ENCODE measurements around the gene RASAL2.

Gene RASAL2

DNA sequence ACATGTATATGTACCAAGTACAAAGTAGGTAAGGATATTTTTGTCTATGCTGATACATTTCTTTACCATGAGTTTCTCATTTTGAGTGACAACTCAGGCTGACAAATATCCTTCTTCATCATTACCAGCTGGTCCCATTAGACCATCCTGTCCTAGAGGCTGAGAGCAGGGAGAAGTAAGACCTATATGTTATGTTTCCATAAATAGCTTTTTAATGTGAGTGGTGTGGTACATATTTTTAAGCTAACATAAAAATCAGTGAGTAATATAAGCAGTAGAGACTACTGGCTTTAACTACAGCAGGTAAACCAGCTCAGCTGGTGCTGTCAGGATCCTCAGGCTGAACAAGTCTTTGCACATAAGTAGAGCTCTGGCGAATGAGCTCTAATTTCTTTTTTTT, 340.5 kb downstream of the RASAL2 start:
- DNase-seq (ENCODE audit: low read depth in 1 of 2, low spot score in 1 of 2), result no peak

GRCh38 chr1:178434899-178435435, 341.1 kb downstream of the RASAL2 start:
- no peak for DNase-seq (ENCODE audit: low read depth in 1 of 2, low spot score in 1 of 2)

DNA sequence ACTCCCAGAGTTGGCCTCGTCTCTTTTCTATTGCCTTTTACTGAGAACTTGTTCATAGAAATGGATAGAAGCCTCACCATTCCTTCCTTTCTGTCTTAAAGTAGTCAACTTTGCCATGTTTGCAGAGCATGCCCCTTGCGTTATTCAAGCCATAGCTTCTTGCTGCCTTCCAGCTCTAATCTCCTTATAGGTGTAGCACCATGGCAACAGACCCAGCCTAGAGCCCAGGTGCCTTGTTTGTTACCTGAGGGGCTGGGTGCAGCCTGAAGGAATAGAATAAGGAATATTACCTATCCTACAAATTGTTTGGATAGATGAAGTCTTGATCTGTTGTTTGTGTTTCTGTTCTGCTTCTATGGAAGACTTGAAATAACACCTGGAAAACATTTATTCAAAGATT, 343.0 kb downstream of the RASAL2 start:
- DNase-seq (ENCODE audit: low read depth in 1 of 2, low spot score in 1 of 2), result no peak

DNA sequence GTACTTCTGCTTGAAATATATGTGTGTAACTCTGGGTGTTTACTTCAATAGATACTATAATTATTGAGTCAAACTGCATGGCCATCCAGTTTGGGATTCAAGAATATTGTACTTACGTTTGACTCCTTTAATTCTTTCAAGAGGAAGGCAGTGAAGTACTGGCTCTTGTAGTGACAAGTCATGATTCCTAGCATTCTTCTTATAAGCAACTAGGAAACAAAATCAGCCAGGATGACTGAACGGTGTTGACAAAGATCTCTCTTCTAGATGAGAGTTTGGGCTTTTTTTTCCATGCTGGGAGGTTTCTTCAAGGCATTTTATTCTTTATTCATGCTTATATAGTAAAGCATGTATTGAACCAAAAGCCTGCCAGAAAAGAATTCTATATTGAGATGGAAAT, 344.5 kb downstream of the RASAL2 start:
- no peak for DNase-seq (ENCODE audit: low read depth in 1 of 2, low spot score in 1 of 2)

DNA sequence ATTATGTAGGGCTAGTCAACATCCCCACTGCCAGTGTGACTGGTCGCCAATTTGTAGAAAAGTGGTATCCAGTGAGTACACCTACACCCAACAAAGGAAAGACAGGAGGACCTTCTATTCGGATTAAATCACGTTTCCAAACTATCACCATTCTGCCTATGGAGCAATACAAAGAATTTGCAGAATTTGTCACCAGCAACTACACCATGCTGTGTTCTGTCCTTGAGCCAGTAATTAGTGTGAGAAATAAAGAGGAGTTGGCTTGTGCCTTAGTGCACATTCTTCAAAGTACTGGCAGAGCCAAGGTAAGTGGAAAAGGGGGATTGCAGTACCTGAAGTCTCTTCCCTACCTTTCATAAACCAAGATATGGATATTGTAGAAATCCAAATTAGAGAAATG, 349.0 kb downstream of the RASAL2 start:
- DNase-seq (ENCODE audit: low read depth in 1 of 2, low spot score in 1 of 2), result no peak

GRCh38 chr1:178450871-178451270, 357.0 kb downstream of the RASAL2 start:
- DNase-seq (ENCODE audit: low read depth in 1 of 2, low spot score in 1 of 2), result no peak

GRCh38 chr1:178451529-178451928, 357.6 kb downstream of the RASAL2 start:
- no peak for DNase-seq (ENCODE audit: low read depth in 1 of 2, low spot score in 1 of 2)

DNA sequence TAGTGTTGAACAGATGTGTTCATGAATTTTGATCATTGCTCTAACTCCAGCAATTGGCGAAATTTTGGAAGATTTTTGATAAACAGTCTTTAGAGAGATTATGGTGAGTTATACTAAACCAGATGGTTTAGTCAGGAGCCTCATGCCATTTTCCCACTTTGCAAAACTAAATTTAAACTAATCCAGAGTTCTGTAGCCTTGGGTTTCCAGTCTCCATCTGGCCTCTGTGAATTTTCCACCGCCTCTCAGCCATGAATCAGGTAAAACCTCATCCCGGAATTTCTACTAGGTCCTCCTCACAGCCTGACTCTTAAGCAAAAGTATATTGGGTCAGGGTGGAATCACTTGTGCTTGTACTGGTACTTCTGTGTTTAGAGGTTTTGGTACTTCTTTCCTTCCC, 358.1 kb downstream of the RASAL2 start:
- DNase-seq (ENCODE audit: low read depth in 1 of 2, low spot score in 1 of 2), result no peak

DNA sequence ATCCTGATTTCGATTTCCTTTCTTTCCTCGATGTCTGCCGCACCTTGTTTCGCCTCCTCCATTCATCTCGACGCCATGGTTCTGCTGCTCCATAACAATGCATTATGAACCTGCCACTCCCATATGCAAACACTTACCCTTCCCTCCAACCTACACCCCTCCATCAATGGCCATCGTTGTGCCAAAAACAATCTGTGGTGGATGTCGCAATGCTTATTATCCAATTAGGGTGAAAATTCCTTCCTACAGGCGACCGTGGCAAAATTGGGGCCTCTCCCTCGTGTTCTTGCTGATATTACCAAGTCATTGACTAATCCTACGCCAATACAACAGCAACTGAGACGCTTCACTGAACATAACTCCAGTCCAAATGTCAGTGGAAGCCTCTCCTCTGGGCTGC, 362.6 kb downstream of the RASAL2 start:
- no peak for DNase-seq (ENCODE audit: low read depth in 1 of 2, low spot score in 1 of 2)

- DNase-seq (ENCODE audit: low read depth in 1 of 2, low spot score in 1 of 2), result no peak
Observed at GRCh38 chr1:178457651-178458050, 363.7 kb downstream of the RASAL2 start.

DNA sequence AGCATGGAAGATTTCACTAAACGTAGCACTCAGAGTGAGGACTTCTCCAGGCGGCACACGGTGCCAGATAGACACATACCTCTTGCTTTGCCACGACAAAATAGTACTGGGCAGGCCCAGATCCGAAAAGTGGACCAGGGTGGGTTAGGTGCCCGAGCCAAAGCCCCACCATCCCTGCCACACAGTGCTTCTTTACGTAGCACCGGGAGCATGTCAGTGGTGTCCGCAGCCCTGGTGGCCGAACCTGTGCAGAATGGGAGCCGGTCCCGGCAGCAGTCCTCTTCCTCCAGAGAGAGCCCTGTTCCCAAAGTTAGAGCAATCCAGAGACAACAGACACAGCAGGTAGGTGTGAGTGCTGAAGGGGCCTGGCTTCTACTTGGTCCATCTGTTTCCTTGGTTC, 364.3 kb downstream of the RASAL2 start:
- DNase-seq (ENCODE audit: low read depth in 1 of 2, low spot score in 1 of 2), result no peak

GRCh38 chr1:178461104-178461503, 367.2 kb downstream of the RASAL2 start:
- no peak for DNase-seq (ENCODE audit: low read depth in 1 of 2, low spot score in 1 of 2)

DNA sequence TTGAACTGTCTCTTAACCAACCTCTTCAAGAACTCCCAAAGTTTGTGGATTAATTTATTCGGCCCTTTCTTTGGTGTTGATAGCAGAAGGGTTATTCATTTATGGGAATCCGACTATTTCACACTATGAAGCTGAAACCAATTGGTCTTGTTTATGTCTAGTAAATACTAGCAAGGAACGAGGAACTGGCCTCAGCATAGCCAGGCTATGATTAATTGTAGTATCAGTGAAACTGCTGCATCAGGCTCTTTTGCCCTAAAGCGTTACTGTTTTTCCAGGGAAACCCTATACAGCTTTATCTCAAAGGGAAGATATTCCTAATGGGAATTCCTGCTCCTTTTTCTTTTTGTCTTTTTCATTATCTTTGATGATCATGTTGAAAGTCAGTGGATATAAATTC, 367.8 kb downstream of the RASAL2 start:
- DNase-seq (ENCODE audit: low read depth in 1 of 2, low spot score in 1 of 2), result no peak

GRCh38 chr1:178464141-178464540, 370.2 kb downstream of the RASAL2 start:
- DNase-seq (ENCODE audit: low read depth in 1 of 2, low spot score in 1 of 2), result no peak

DNA sequence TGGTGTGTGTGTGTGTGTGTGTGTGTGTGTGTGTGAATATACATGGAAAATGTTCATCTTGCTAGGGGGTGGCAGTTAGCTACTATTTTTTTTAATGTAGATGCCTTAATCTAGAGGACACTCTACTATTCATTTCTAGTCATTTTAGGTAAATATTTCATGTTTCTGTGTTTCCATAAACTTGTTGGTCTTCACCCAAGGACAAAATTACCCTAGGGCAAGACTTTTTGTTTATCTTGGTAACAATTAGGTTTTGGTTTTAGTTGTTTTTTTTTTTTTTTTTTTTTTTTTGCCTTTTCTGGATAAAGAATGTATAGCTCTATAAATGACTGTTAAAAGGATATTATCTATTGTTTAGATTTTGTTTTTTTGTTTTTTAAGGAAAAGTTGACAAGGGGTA, 370.7 kb downstream of the RASAL2 start:
- no peak for DNase-seq (ENCODE audit: low read depth in 1 of 2, low spot score in 1 of 2)

- DNase-seq (ENCODE audit: low read depth in 1 of 2, low spot score in 1 of 2), result no peak
Observed at GRCh38 chr1:178465011-178465410, 371.1 kb downstream of the RASAL2 start.

DNA sequence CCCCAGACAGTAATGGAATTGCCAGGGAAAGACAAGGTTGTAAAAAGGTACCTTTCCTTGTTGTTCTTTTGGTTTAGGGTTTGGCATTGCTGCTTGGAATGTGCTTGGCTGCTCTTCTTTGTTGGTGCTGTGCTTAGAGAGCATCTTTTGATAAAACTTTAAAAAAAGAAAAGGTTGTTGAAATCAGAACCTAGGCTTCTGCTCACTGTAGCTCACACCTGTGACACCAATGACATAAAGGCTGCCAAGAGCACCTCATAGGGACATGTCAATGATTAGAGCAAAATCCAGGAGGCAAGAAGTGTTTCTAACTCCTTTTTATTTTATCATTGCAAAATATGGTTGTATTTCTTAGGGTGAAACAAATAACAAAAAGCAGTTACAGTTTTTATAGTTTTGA, 373.9 kb downstream of the RASAL2 start:
- DNase-seq (ENCODE audit: low read depth in 1 of 2, low spot score in 1 of 2), result no peak

DNA sequence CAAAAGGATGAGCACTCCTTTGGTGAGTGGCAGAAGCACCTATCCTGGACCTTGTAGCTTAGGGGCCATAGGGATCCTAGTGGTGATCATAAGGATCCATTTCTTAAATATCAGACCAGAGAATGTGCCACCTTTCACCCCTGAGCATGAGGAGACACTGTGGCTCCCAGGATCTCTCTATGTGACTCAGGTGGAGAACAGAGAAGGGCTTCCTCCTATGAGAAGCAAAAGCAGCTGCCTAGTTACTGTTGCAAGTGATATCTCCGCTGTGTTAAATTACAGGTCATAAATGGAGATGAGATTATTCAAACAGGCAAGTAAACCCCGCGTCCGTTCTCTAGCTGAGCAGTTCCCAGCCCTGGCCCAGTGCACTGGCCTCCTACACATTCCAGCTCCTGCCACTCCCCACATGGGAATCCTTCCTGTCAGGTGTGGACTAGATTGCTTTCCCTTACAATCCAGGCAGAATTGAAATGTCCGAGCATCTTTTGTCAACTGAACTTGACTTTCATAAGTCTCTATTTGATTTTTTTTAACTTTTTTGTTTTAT, 376.6 kb downstream of the RASAL2 start:
- no peak for DNase-seq (ENCODE audit: low read depth in 1 of 2, low spot score in 1 of 2)

GRCh38 chr1:178472531-178472930, 378.6 kb downstream of the RASAL2 start:
- DNase-seq (ENCODE audit: low read depth in 1 of 2, low spot score in 1 of 2), result no peak

- DNase-seq (ENCODE audit: low read depth in 1 of 2, low spot score in 1 of 2), result no peak
Observed at GRCh38 chr1:178477373-178477772, 383.5 kb downstream of the RASAL2 start.

DNA sequence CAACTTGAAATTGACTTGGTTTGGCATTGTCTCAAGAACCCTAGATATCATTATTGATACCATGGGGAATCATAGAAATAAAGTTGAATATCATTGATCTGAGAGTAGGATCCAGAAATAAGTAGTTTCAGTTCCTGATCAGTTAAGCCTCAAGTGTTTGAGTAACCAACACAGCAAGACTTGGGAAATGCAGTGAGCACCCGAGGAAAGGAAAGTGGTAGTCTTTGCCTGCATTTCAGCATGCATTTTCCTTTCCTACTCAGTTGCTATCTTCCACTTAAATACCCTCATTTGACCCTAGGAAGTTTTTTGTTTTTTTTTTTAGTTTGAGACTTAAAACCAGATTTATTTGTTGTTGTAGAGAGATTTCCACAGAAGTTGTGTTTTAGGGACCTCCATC, 383.9 kb downstream of the RASAL2 start:
- DNase-seq (ENCODE audit: low read depth in 1 of 2, low spot score in 1 of 2), result no peak

GRCh38 chr1:178483251-178483957, 389.5 kb downstream of the RASAL2 start:
- DNase-seq (ENCODE audit: low read depth in 1 of 2, low spot score in 1 of 2), result no peak

DNA sequence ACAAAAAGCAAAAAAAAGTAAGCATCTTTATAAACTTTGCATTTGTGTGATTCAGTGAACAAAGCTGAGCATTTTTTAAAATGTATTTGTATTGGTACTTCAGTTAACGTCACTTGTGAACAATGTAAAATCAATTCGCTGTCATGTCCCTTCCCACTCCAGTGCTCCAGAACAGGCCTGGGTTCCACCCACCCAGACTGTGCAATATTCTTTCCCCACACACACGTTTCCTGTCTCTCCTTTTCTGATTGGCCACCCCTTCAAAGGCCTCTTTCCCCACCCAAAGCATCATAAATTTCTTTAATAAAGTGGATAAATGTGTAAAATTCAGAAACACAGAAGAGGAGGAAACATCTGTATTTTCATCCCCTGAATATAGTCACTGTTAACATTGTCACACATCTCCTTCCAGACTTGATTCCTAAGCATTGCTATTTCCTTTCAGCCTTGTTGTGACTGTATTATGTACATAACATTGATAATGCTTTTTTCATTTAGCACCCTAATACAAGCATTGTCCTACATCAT, 390.9 kb downstream of the RASAL2 start:
- DNase-seq (ENCODE audit: low read depth in 1 of 2, low spot score in 1 of 2), result no peak
